Adrenal gland (tissue), 12 donors: ENCODE data around the gene THSD7A. TPM values are rescaled to one million over a fixed set of nuclear protein-coding genes. Genes with fewer than 3 reads are reported as not detected.
A peak's percentile ranks its signal among the peaks of the same experiment; 100 is the strongest.

Experiments
- DNase-seq, 7 donors: peaks; one replicate each; pipeline ENCODE4 v3.0.0-alpha.2; 2019 to 2020
- H3K27ac ChIP-seq, 5 donors: fragments of 200-600 bp; sonication (generic) in 4 of 5; 1 replicate in 3 of 5; 2 replicates in 2 of 5; pipeline versions ENCODE4 v1.5.1 to v1.8.0; 2016 to 2020; ENCODE audit warnings: mild to moderate bottlenecking in 1 of 5
- H3K27me3 ChIP-seq: fragments of 200-600 bp; 2 replicates; pipeline ENCODE4 v1.8.0; 2021
- H3K36me3 ChIP-seq, 2 donors: fragments of 200-600 bp; replicated peaks in 1 of 2; 1 replicate in 1 of 2; 2 replicates in 1 of 2; pipeline versions ENCODE4 v1.5.1 to v1.8.0; 2018 to 2022
- H3K4me1 ChIP-seq, 2 donors: fragments of 200-600 bp; replicated peaks in 1 of 2; 1 replicate in 1 of 2; 2 replicates in 1 of 2; pipeline versions ENCODE4 v1.5.1 to v1.8.0; 2018 to 2021
- H3K4me3 ChIP-seq, 4 donors: fragments of 200-600 bp; sonication (generic) in 3 of 4; one replicate each; pipeline ENCODE4 v1.5.1; 2016 to 2018
- H3K9me3 ChIP-seq, 3 donors: fragments of 200-600 bp; sonication (generic) in 1 of 3; replicated peaks in 1 of 3; 1 replicate in 2 of 3; 2 replicates in 1 of 3; pipeline versions ENCODE4 v1.5.1 to v1.8.0; 2016 to 2021
- CTCF ChIP-seq, 6 experiments: fragments of 450-650 bp in 4 of 6; fragments of 200-600 bp in 2 of 6; sonication (generic) in 1 of 6; IDR thresholded peaks; 1 replicate in 5 of 6; 2 replicates in 1 of 6; pipeline versions ENCODE4 v1.5.1 to v1.8.0; 2016 to 2021; ENCODE audit warnings: antibody characterized with exemption in 6 of 6, mild to moderate bottlenecking in 2 of 6, moderate library complexity in 1 of 6
- POLR2A ChIP-seq, 2 donors: fragments of 450-650 bp; IDR thresholded peaks; one replicate each; pipeline ENCODE4 v1.6.1; 2017; ENCODE audit warnings: antibody characterized with exemption in 2 of 2, mild to moderate bottlenecking in 2 of 2, moderate library complexity in 1 of 2
- WGBS, 4 donors: extraction: QIAGEN DNeasy Blood & Tissue Kit in 2 of 4; methylation state at CpG; one replicate each; pipeline versions ENCODE4 v1.1.5 to v1.1.7; 2013 to 2017; 5-methylcytosine and 5-hydroxymethylcytosine counted together
- intact Hi-C, 2 donors: fragments of 100-400 bp; cut with DNase I; formaldehyde crosslinking; loops; one replicate each; pipeline versions ENCODE4 v1.14.1 to v1.15.0; 2022 to 2023
- polyA plus RNA-seq, 3 donors: library from polyadenylated mRNA; stranded (reverse); fragments of 200-250 nt in 2 of 3; fragments of 350-450 nt in 1 of 3; fragmentation: Illumina TruSeq in 1 of 3; extraction: RNeasy Lipid Tissue Mini Kit (QIAGEN cat#74804) in 1 of 3; gene quantifications; one replicate each; pipeline ENCODE4 v1.2.3, GENCODE V29; 2013 to 2014
- total RNA-seq, 9 donors: library from RNA; depleted of rRNA in 4 of 9; stranded (reverse); fragments of >200 nt in 4 of 9; fragments of 120-200 nt in 1 of 9; fragmentation: NEBNext Ultra II Directional in 1 of 9; extraction: Animal tissue kit (Norgen Biotek cat#: 25700) in 1 of 9; gene quantifications; one replicate each; pipeline versions ENCODE4 v1.1.0 to v1.2.4, GENCODE V29; 2013 to 2023
- donor health status: healthy with polysubstance abuse.
- donor health status: Bipolar disorder and iron deficiency.
- donor health status: DM: yes; HTN: yes; CAD: no.
- donor health status: DM: no; HTN: no; CAD: no.
- donor health status: DM: no; HTN: no; CAD: no.
- donor health status: DM: yes; HTN: yes; CAD: no.

THSD7A gene
- total and polyA plus RNA-seq, 12 donors: 0.74 to 18.4 (median 4.8) TPM

GRCh38 chr7:11427686-11428273, 404.2 kb downstream of the THSD7A start:
- TF ChIP-seq CTCF (IDR thresholded peaks at IDR 0.05) (peak; percentile 55 to 80 (median 79)), POLR2A (IDR thresholded peaks at IDR 0.05) (no peak)
- Histone ChIP-seq H3K9me3 (no peaks in the 10 kb centered on the region), H3K4me3 (no peak overlapping the region), H3K4me1 (no peaks in the 10 kb centered on the region), H3K27ac (no peak overlapping the region), H3K36me3 (no peaks in the 10 kb centered on the region), H3K27me3 (no peaks in the 10 kb centered on the region)
- intact Hi-C loops: loop anchor here in 1 of 2 donors (10.0 kb wide), 1 partner anchor 887 kb away; no protein-coding TSS in a partner anchor
- 0 to 3% (median 0%) methylated on average over 1 of the region's 1 CpG for WGBS, 4 donors
- DNase-seq: peak in 2 of 7 donors; percentile 16 to 39

GRCh38 chr7:11424006-11424405, 408.0 kb downstream of the THSD7A start:
- no peak for DNase-seq
- Histone ChIP-seq H3K4me3 (no peak overlapping the region), H3K9me3 (no peaks in the 10 kb centered on the region), H3K27me3 (no peaks in the 10 kb centered on the region), H3K27ac (no peak overlapping the region), H3K4me1 (no peaks in the 10 kb centered on the region), H3K36me3 (no peaks in the 10 kb centered on the region)
- intact Hi-C loops: loop anchor here in 1 of 2 donors (10.0 kb wide), 1 partner anchor 891 kb away; no protein-coding TSS in a partner anchor
- no peak for TF ChIP-seq POLR2A (IDR thresholded peaks at IDR 0.05)
- TF ChIP-seq CTCF (IDR thresholded peaks at IDR 0.05): no peak
- 95 to 98% (median 96%) methylated on average over 2 of the region's 2 CpGs for WGBS, 4 donors

- no peaks in the 10 kb centered on the region for H3K36me3 ChIP-seq
- H3K27ac ChIP-seq: no peak overlapping the region
These were observed 411.9 kb downstream of the THSD7A start for GRCh38 chr7:11420049-11420448.

More at GRCh38 chr7:11420049-11420448, 411.9 kb downstream of the THSD7A start:
- H3K9me3 ChIP-seq: no peaks in the 10 kb centered on the region
- no peak for DNase-seq
- intact Hi-C loops: loop anchor here in 1 of 2 donors (10.0 kb wide), 1 partner anchor 895 kb away; no protein-coding TSS in a partner anchor
- TF ChIP-seq POLR2A (IDR thresholded peaks at IDR 0.05) (no peak), CTCF (IDR thresholded peaks at IDR 0.05) (no peak)
- H3K27me3 ChIP-seq: no peaks in the 10 kb centered on the region
- WGBS, 4 donors: 65 to 81% (median 69%) methylated on average over 1 of the region's 1 CpG
- H3K4me3 ChIP-seq: no peak overlapping the region
- H3K4me1 ChIP-seq: no peaks in the 10 kb centered on the region
